Fibroblast of lung (primary cell): ENCODE measurements around the gene TDRD1. TPM values are rescaled to one million over a fixed set of nuclear protein-coding genes. Genes with fewer than 3 reads are reported as not detected.
A peak's percentile ranks its signal among the peaks of the same experiment; 100 is the strongest.

Experiments
- DNase-seq, 2 donors: peaks; one replicate each; pipeline versions ENCODE4 v3.0.0 to v3.0.0-alpha.2; 2010; ENCODE audit warnings: low read depth in 2 of 2
- H2AFZ ChIP-seq: 2 replicates; pipeline ENCODE4 v1.5.1; 2012; ENCODE audit warnings: low read length, control low read depth, inconsistent platforms
- H3K27ac ChIP-seq: 2 replicates; pipeline ENCODE4 v1.5.1; 2011; ENCODE audit warnings: low read length, control low read depth; ENCODE audit not compliant: insufficient read depth
- H3K27me3 ChIP-seq: 2 replicates; pipeline ENCODE4 v1.5.1; 2011; ENCODE audit warnings: mild to moderate bottlenecking, low read length; ENCODE audit not compliant: control insufficient read depth, insufficient read depth
- H3K36me3 ChIP-seq: 2 replicates; pipeline ENCODE4 v1.5.1; 2011; ENCODE audit warnings: low read length; ENCODE audit not compliant: control insufficient read depth, insufficient read depth
- H3K4me1 ChIP-seq: 2 replicates; pipeline ENCODE4 v1.5.1; 2011; ENCODE audit warnings: low read length; ENCODE audit not compliant: control insufficient read depth, insufficient read depth; ENCODE audit errors: extremely low read depth
- H3K4me2 ChIP-seq: 2 replicates; pipeline ENCODE4 v1.5.1; 2011; ENCODE audit warnings: low read length, control low read depth; ENCODE audit not compliant: insufficient read depth; ENCODE audit errors: extremely low read depth
- H3K4me3 ChIP-seq, 4 experiments: fragments of 200-600 bp in 1 of 4; sonication (generic) in 1 of 4; replicated peaks in 1 of 4; 2 replicates each; pipeline ENCODE4 v1.5.1; 2011 to 2016; ENCODE audit warnings: low read length in 4 of 4, low read depth in 3 of 4, mild to moderate bottlenecking in 3 of 4, control low read depth in 2 of 4, inconsistent platforms in 1 of 4, mixed read lengths in 1 of 4; ENCODE audit not compliant: insufficient read depth in 1 of 4; ENCODE audit errors: control extremely low read depth in 1 of 4
- H3K79me2 ChIP-seq: 2 replicates; pipeline ENCODE4 v1.5.1; 2012; ENCODE audit warnings: mild to moderate bottlenecking, low read length, inconsistent platforms; ENCODE audit not compliant: control insufficient read depth, insufficient read depth
- H3K9ac ChIP-seq: 2 replicates; pipeline ENCODE4 v1.5.1; 2011; ENCODE audit warnings: mild to moderate bottlenecking, low read length, control low read depth; ENCODE audit not compliant: insufficient read depth
- H3K9me3 ChIP-seq: 2 replicates; pipeline ENCODE4 v1.5.1; 2012; ENCODE audit warnings: low read depth, low read length; ENCODE audit not compliant: control insufficient read depth, insufficient read depth
- H4K20me1 ChIP-seq: 2 replicates; pipeline ENCODE4 v1.5.1; 2011; ENCODE audit warnings: low read length; ENCODE audit not compliant: control insufficient read depth, insufficient read depth; ENCODE audit errors: extremely low read depth
- CTCF ChIP-seq, 2 donors: IDR thresholded peaks in 1 of 2; conservative IDR thresholded peaks in 1 of 2; 1 replicate in 1 of 2; 2 replicates in 1 of 2; pipeline ENCODE4 v1.5.1; 2011 to 2012; ENCODE audit warnings: low read length in 2 of 2, control low read depth in 1 of 2, inconsistent platforms in 1 of 2, low read depth in 1 of 2, mild to moderate bottlenecking in 1 of 2
- EZH2 ChIP-seq: IDR thresholded peaks from 2 replicates; pipeline ENCODE4 v1.5.1; 2012; ENCODE audit warnings: low read length, control low read depth, mild to moderate bottlenecking; ENCODE audit errors: missing control alignments
- polyA plus RNA-seq, 2 donors: library from polyadenylated mRNA; depleted of rRNA in 1 of 2; stranded (reverse) in 1 of 2; unstranded in 1 of 2; fragments of >200 nt; gene quantifications; 2 replicates each; pipeline ENCODE4 v1.2.1, GENCODE V29; 2011 to 2012; ENCODE audit warnings: missing spikeins in 1 of 2
- total RNA-seq: library from RNA; depleted of rRNA; stranded (reverse); fragments of >200 nt; gene quantifications from 2 replicates; pipeline ENCODE4 v1.2.1, GENCODE V29; 2014

The TDRD1 gene
- total and polyA plus RNA-seq, 2 donors (not counting 1 experiment from before 2014, with no cell fraction given), result 0.22 TPM; not detected in 1

- TF ChIP-seq CTCF (conservative IDR thresholded peaks at IDR 0.05 in 1 of 2, IDR thresholded peaks at IDR 0.05 in 1 of 2; ENCODE audit: low read depth in 1 of 2, low read length in 2 of 2), result no peak
- no peak for TF ChIP-seq EZH2
- no peaks in the 10 kb centered on the region for H3K4me1 ChIP-seq
- H3K9ac ChIP-seq, result no peak overlapping the region
- no peaks in the 10 kb centered on the region for H4K20me1 ChIP-seq
- no peak overlapping the region for H2AFZ ChIP-seq
- no peaks in the 10 kb centered on the region for H3K27me3 ChIP-seq
- H3K27ac ChIP-seq, result no peak overlapping the region
- no peak overlapping the region for H3K4me2 ChIP-seq
- H3K4me3 ChIP-seq, result no peak overlapping the region
- no peaks in the 10 kb centered on the region for H3K36me3 ChIP-seq
- peak in 1 of 2 donors; percentile 53 for DNase-seq
- peaks cover 9% of the 10 kb centered on the region for H3K79me2 ChIP-seq
- no peaks in the 10 kb centered on the region for H3K9me3 ChIP-seq
These were observed 13.1 kb upstream of the TDRD1 start for GRCh38 chr10:114166043-114166442.

- Histone ChIP-seq H3K9me3 (no peaks in the 10 kb centered on the region), H2AFZ (no peak overlapping the region), H3K4me1 (no peaks in the 10 kb centered on the region), H3K36me3 (no peaks in the 10 kb centered on the region), H3K9ac (no peak overlapping the region), H3K27ac (no peak overlapping the region), H3K4me2 (no peak overlapping the region), H3K79me2 (peaks cover 9% of the 10 kb centered on the region), H3K4me3 (no peak overlapping the region), H3K27me3 (no peaks in the 10 kb centered on the region), H4K20me1 (no peaks in the 10 kb centered on the region)
- no peak for DNase-seq
- TF ChIP-seq EZH2, result no peak
- TF ChIP-seq CTCF (conservative IDR thresholded peaks at IDR 0.05 in 1 of 2, IDR thresholded peaks at IDR 0.05 in 1 of 2; ENCODE audit: low read depth in 1 of 2, low read length in 2 of 2), result no peak
These were observed 12.7 kb upstream of the TDRD1 start for GRCh38 chr10:114166494-114166893.

- no peaks in the 10 kb centered on the region for H3K36me3 ChIP-seq
- H3K4me2 ChIP-seq, result no peak overlapping the region
- TF ChIP-seq EZH2, result no peak
- no peak for TF ChIP-seq CTCF (conservative IDR thresholded peaks at IDR 0.05 in 1 of 2, IDR thresholded peaks at IDR 0.05 in 1 of 2; ENCODE audit: low read depth in 1 of 2, low read length in 2 of 2)
- no peaks in the 10 kb centered on the region for H3K4me1 ChIP-seq
- H3K9ac ChIP-seq, result no peak overlapping the region
- no peak for DNase-seq
- no peaks in the 10 kb centered on the region for H4K20me1 ChIP-seq
- H3K27me3 ChIP-seq, result no peaks in the 10 kb centered on the region
- no peak overlapping the region for H3K27ac ChIP-seq
- no peak overlapping the region for H3K4me3 ChIP-seq
- peaks cover 10% of the 10 kb centered on the region for H3K79me2 ChIP-seq
- no peak overlapping the region for H2AFZ ChIP-seq
- no peaks in the 10 kb centered on the region for H3K9me3 ChIP-seq
These were observed 11.2 kb upstream of the TDRD1 start for GRCh38 chr10:114167985-114168384.
